ENCODE measurements around the gene UBLCP1.

The UBLCP1 gene

GRCh38 chr5:159318448-159318847, 55.4 kb downstream of the UBLCP1 start:
- H3K4me1 ChIP-seq, result no peaks in the 10 kb centered on the region
- no peak overlapping the region for H3K27ac ChIP-seq
- H3K9me3 ChIP-seq (ENCODE audit: control insufficient read depth, low read length), result no peaks in the 10 kb centered on the region
- no peak overlapping the region for H3K9ac ChIP-seq
- H3K79me2 ChIP-seq, result no peaks in the 10 kb centered on the region
- H3K4me3 ChIP-seq (ENCODE audit: low read depth, low read length), result no peak overlapping the region
- H3K36me3 ChIP-seq (ENCODE audit: control insufficient read depth, insufficient read depth, low read length), result no peaks in the 10 kb centered on the region
- H3K4me2 ChIP-seq (ENCODE audit: low read length), result no peak overlapping the region
- no peaks in the 10 kb centered on the region for H3K27me3 ChIP-seq (ENCODE audit: control insufficient read depth, insufficient read depth, low read length)
- no peak overlapping the region for H2AFZ ChIP-seq
- no peak for TF ChIP-seq CTCF (IDR thresholded peaks at IDR 0.05)

- Histone ChIP-seq H3K4me2 (ENCODE audit: low read length) (no peak overlapping the region), H3K27me3 (ENCODE audit: control insufficient read depth, insufficient read depth, low read length) (no peaks in the 10 kb centered on the region), H3K9ac (no peak overlapping the region), H3K4me1 (no peaks in the 10 kb centered on the region), H3K79me2 (no peaks in the 10 kb centered on the region), H3K27ac (no peak overlapping the region), H3K4me3 (ENCODE audit: low read depth, low read length) (no peak overlapping the region), H3K9me3 (ENCODE audit: control insufficient read depth, low read length) (no peaks in the 10 kb centered on the region), H2AFZ (no peak overlapping the region), H3K36me3 (ENCODE audit: control insufficient read depth, insufficient read depth, low read length) (no peaks in the 10 kb centered on the region)
- TF ChIP-seq CTCF (IDR thresholded peaks at IDR 0.05), result no peak
Observed at GRCh38 chr5:159319363-159319762, 56.3 kb downstream of the UBLCP1 start.

DNA sequence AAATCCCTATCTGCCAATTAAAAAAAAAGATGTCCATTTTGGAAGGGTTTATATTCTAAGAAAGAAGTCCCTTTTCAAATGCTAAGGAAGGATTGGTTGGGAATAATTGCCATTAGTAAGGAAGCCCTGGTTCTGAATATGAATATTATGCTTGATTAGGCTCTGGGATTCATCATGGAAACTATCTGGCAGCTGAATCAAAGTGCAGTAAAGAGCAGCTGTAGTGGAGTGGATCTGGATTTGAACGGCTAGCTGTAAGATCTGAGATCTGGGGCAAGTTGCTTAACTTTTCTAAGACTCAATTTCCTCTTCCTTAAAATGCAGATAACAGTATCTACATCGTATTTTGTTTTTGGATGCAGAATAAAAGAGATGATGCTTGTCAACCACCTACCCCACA, 56.7 kb downstream of the UBLCP1 start:
- H3K9ac ChIP-seq, result no peak overlapping the region
- TF ChIP-seq CTCF (IDR thresholded peaks at IDR 0.05), result no peak
- H2AFZ ChIP-seq, result no peak overlapping the region

DNA sequence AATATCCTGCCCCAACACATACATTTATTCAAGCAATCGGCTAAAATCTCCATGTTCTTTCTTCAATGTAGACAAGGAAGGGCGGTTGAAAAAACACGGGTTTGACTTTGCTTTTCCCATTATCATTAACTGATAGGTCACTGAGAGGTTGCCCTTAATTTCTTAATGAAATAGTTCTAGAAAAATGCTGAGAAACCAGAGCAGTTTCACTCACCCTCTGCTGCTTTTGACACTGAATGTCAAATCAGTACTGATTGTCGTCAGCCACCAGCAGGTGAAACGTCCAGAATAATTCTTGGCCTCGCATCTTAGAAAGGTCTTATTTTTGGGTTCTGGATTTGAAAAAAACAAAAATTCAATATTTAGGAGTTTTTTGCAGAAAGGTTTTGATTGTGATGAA, 59.1 kb downstream of the UBLCP1 start:
- H2AFZ ChIP-seq, result no peak overlapping the region
- no peaks in the 10 kb centered on the region for H3K4me1 ChIP-seq
- no peak overlapping the region for H3K27ac ChIP-seq
- H3K4me3 ChIP-seq (ENCODE audit: low read depth, low read length), result no peak overlapping the region
- H3K4me2 ChIP-seq (ENCODE audit: low read length), result no peak overlapping the region
- no peak overlapping the region for H3K9ac ChIP-seq
- H3K36me3 ChIP-seq (ENCODE audit: control insufficient read depth, insufficient read depth, low read length), result no peaks in the 10 kb centered on the region
- H3K79me2 ChIP-seq, result no peaks in the 10 kb centered on the region
- H3K9me3 ChIP-seq (ENCODE audit: control insufficient read depth, low read length), result no peaks in the 10 kb centered on the region
- no peaks in the 10 kb centered on the region for H3K27me3 ChIP-seq (ENCODE audit: control insufficient read depth, insufficient read depth, low read length)
- TF ChIP-seq CTCF (IDR thresholded peaks at IDR 0.05), result no peak

More for the DNA sequence above, 56.7 kb downstream of the UBLCP1 start:
- Histone ChIP-seq H3K4me3 (ENCODE audit: low read depth, low read length) (no peak overlapping the region), H3K4me1 (no peaks in the 10 kb centered on the region), H3K79me2 (no peaks in the 10 kb centered on the region), H3K9me3 (ENCODE audit: control insufficient read depth, low read length) (no peaks in the 10 kb centered on the region), H3K27me3 (ENCODE audit: control insufficient read depth, insufficient read depth, low read length) (no peaks in the 10 kb centered on the region), H3K27ac (no peak overlapping the region), H3K4me2 (ENCODE audit: low read length) (no peak overlapping the region), H3K36me3 (ENCODE audit: control insufficient read depth, insufficient read depth, low read length) (no peaks in the 10 kb centered on the region)

DNA sequence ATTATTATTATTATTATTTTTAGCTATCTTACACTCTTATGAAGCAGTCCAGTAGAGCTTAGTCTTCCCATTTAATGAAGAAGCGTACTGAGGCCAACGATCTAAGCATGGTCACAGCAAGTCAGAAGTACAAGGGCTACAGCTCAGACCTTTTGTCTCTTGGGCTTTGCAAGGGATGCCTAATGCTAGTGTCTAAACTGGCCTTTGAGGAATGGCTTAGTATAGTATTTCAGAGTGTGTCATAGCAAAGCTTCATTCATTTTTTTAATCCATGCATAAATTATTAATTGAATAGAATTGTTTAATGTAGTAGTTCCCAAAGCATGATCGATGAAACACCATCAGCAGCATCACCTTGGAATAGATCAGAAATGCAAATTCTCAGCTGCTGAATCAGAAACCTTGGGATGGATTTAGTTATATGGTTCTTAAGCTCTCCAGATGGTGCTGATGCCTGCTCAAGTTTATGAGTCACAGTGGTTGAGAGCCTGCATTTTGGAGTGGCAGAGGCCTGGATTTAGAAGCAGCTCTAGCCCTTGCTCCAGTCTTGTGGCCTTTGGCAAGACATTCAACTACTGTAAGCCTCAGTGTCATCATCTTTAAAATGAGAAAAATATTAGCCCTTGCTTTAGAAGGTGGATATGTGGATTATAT, 61.1 kb downstream of the UBLCP1 start:
- no peak overlapping the region for H3K4me2 ChIP-seq (ENCODE audit: low read length)
- no peak overlapping the region for H3K27ac ChIP-seq
- H3K9me3 ChIP-seq (ENCODE audit: control insufficient read depth, low read length), result no peaks in the 10 kb centered on the region
- no peak overlapping the region for H3K4me3 ChIP-seq (ENCODE audit: low read depth, low read length)
- no peak for TF ChIP-seq CTCF (IDR thresholded peaks at IDR 0.05)
- no peak overlapping the region for H2AFZ ChIP-seq
- H3K9ac ChIP-seq, result no peak overlapping the region
- H3K27me3 ChIP-seq (ENCODE audit: control insufficient read depth, insufficient read depth, low read length), result no peaks in the 10 kb centered on the region
- H3K4me1 ChIP-seq, result no peaks in the 10 kb centered on the region
- H3K36me3 ChIP-seq (ENCODE audit: control insufficient read depth, insufficient read depth, low read length), result no peaks in the 10 kb centered on the region
- H3K79me2 ChIP-seq, result no peaks in the 10 kb centered on the region
